Measurements from ENCODE around the gene LDHA. TPM values are rescaled to one million over a fixed set of nuclear protein-coding genes. Genes with fewer than 3 reads are reported as not detected.
A peak's percentile ranks its signal among the peaks of the same experiment; 100 is the strongest.
"Not testable (repeated sequence)": the region's sequence is repeated elsewhere in the genome, so short reads cannot be mapped to it uniquely, and the experiment has no call there.

The LDHA gene
- total RNA-seq, 4 donors from 2014 or later: 438 to 724 (median 616) TPM

- H3K27me3 ChIP-seq: no peaks in the 10 kb centered on the region
- H3K4me3 ChIP-seq: no peak overlapping the region
- TF ChIP-seq CTCF (IDR thresholded peaks at IDR 0.05): no peak
- no peak overlapping the region for H3K27ac ChIP-seq
- H3K9me3 ChIP-seq: no peaks in the 10 kb centered on the region
- H3K4me1 ChIP-seq: peaks cover 7% of the 10 kb centered on the region
- no peak for DNase-seq (ENCODE audit: low spot score in 2 of 2)
- H3K36me3 ChIP-seq: peaks cover 95% of the 10 kb centered on the region
- 85% methylated on average over 4 of the region's 4 CpGs for WGBS
Observed at GRCh38 chr11:18404062-18404461, 9.7 kb downstream of the LDHA start.

GRCh38 chr11:18407400-18407799 lies 13.0 kb downstream of the LDHA start:
- H3K27me3 ChIP-seq; H3K4me1 ChIP-seq; H3K4me3 ChIP-seq; H3K9me3 ChIP-seq; H3K27ac ChIP-seq; DNase-seq (ENCODE audit: low spot score in 2 of 2): not testable (repeated sequence)
- peaks cover 62% of the 10 kb centered on the region for H3K36me3 ChIP-seq
- WGBS: 43% methylated on average over 3 of the region's 3 CpGs

GRCh38 chr11:18408558-18409291 lies 14.4 kb downstream of the LDHA start:
- Histone ChIP-seq H3K36me3 (peaks cover 49% of the 10 kb centered on the region), H3K4me1 (peaks cover 8% of the 10 kb centered on the region), H3K27ac (peak overlapping the region; percentile 7), H3K4me3 (no peak overlapping the region), H3K9me3 (no peaks in the 10 kb centered on the region), H3K27me3 (no peaks in the 10 kb centered on the region)
- WGBS: 89% methylated on average over 9 of the region's 9 CpGs
- TF ChIP-seq EP300 (IDR thresholded peaks at IDR 0.05): no peak
- TF ChIP-seq POLR2A (IDR thresholded peaks at IDR 0.05): no peak
- no peak for TF ChIP-seq POLR2AphosphoS5 (IDR thresholded peaks at IDR 0.05)
- no peak for DNase-seq (ENCODE audit: low spot score in 2 of 2)

- H3K36me3 ChIP-seq: no peaks in the 10 kb centered on the region
- no peak overlapping the region for H3K27ac ChIP-seq
- TF ChIP-seq CTCF (IDR thresholded peaks at IDR 0.05): no peak
- H3K9me3 ChIP-seq: no peaks in the 10 kb centered on the region
- no peak overlapping the region for H3K4me3 ChIP-seq
- H3K4me1 ChIP-seq: peaks cover 4% of the 10 kb centered on the region
- DNase-seq (ENCODE audit: low spot score in 2 of 2): no peak
- 88% methylated on average over 3 of the region's 3 CpGs for WGBS
- no peaks in the 10 kb centered on the region for H3K27me3 ChIP-seq
Observed at GRCh38 chr11:18416459-18416858, 22.1 kb downstream of the LDHA start.

GRCh38 chr11:18419040-18419439 lies 24.7 kb downstream of the LDHA start:
- Histone ChIP-seq H3K27ac (no peak overlapping the region), H3K4me1 (no peaks in the 10 kb centered on the region), H3K36me3 (no peaks in the 10 kb centered on the region), H3K27me3 (no peaks in the 10 kb centered on the region), H3K4me3 (no peak overlapping the region), H3K9me3 (no peaks in the 10 kb centered on the region)
- TF ChIP-seq POLR2A (IDR thresholded peaks at IDR 0.05): no peak
- TF ChIP-seq CTCF (IDR thresholded peaks at IDR 0.05): no peak
- no peak for TF ChIP-seq POLR2AphosphoS5 (IDR thresholded peaks at IDR 0.05)
- TF ChIP-seq EP300 (IDR thresholded peaks at IDR 0.05): no peak
- DNase-seq (ENCODE audit: low spot score in 2 of 2): no peak
- 72% methylated on average over 2 of the region's 2 CpGs for WGBS

- no peak for DNase-seq (ENCODE audit: low spot score in 2 of 2)
- no peak overlapping the region for H3K4me3 ChIP-seq
- no peaks in the 10 kb centered on the region for H3K27me3 ChIP-seq
- no peaks in the 10 kb centered on the region for H3K36me3 ChIP-seq
- peak overlapping the region; percentile 34 for H3K27ac ChIP-seq
- TF ChIP-seq POLR2AphosphoS5 (IDR thresholded peaks at IDR 0.05) (no peak), CTCF (IDR thresholded peaks at IDR 0.05) (no peak), EP300 (IDR thresholded peaks at IDR 0.05) (no peak), POLR2A (IDR thresholded peaks at IDR 0.05) (no peak)
- H3K4me1 ChIP-seq: no peaks in the 10 kb centered on the region
- 98% methylated on average over 2 of the region's 2 CpGs for WGBS
- H3K9me3 ChIP-seq: no peaks in the 10 kb centered on the region
Observed at GRCh38 chr11:18420067-18420466, 25.7 kb downstream of the LDHA start.

Measured in suprapubic skin (tissue), 4 donors.